HEK293 (cell line): ENCODE results near the gene MT2A.

Experiments used
- CTCF ChIA-PET: fragments of 350-600 bp; formaldehyde crosslinking; extraction: SDS; loops from one replicate; lab custom pipeline; 2021; ENCODE audit warnings: antibody characterized with exemption; lab: Yijun Ruan, JAX
- POLR2A ChIA-PET: fragments of 300-600 bp; formaldehyde crosslinking; extraction: SDS; loops from one replicate; lab custom pipeline; 2020; ENCODE audit warnings: antibody characterized with exemption, inconsistent platforms; lab: Yijun Ruan, JAX
- H3K27ac ChIP-seq: fragments of 200-500 bp; sonication (Bioruptor generic); 2 replicates; pipeline ENCODE4 v1.5.1; 2014; ENCODE audit warnings: low read depth, low read length, control low read depth, inconsistent platforms; ENCODE audit errors: extremely low read depth
- H3K36me3 ChIP-seq, 2 experiments: fragments of 200-500 bp in 1 of 2; sonication (Bioruptor generic) in 1 of 2; 1 replicate in 1 of 2; 2 replicates in 1 of 2; pipeline ENCODE4 v1.5.1; 2014 to 2017; ENCODE audit warnings: inconsistent platforms in 2 of 2, low read length in 2 of 2; ENCODE audit not compliant: control insufficient read depth in 2 of 2, insufficient read depth in 1 of 2
- H3K4me1 ChIP-seq: fragments of 200-500 bp; sonication (Bioruptor generic); 2 replicates; pipeline ENCODE4 v1.5.1; 2014; ENCODE audit warnings: mild to moderate bottlenecking, low read length, inconsistent platforms; ENCODE audit not compliant: control insufficient read depth, insufficient read depth
- H3K4me3 ChIP-seq: 2 replicates; pipeline ENCODE4 v1.5.1; 2011; ENCODE audit warnings: low read depth, mild to moderate bottlenecking, control low read depth, low read length, moderate library complexity
- H3K9me3 ChIP-seq: fragments of 200-500 bp; sonication (Bioruptor generic); 2 replicates; pipeline ENCODE4 v1.5.1; 2014; ENCODE audit warnings: low read depth, low read length, inconsistent platforms; ENCODE audit not compliant: control insufficient read depth, insufficient read depth
- HOXD13 ChIP-seq: sonication (generic); formaldehyde crosslinking; IDR thresholded peaks from 2 replicates; pipeline ENCODE4 v1.8.0; 2022; ENCODE audit warnings: missing genetic modification reagents, borderline replicate concordance
- KLF1 ChIP-seq: fragments of 450-650 bp; formaldehyde crosslinking; IDR thresholded peaks from 2 replicates; pipeline ENCODE4 v1.5.1; 2016; ENCODE audit warnings: missing biosample characterization, missing genetic modification characterization
- PRDM2 ChIP-seq: fragments of 450-650 bp; formaldehyde crosslinking; IDR thresholded peaks from 2 replicates; pipeline ENCODE4 v1.5.1; 2016; ENCODE audit warnings: missing biosample characterization, missing genetic modification characterization, borderline replicate concordance
- SETDB1 ChIP-seq: IDR thresholded peaks from one replicate; pipeline ENCODE4 v1.6.1; 2017; ENCODE audit warnings: mild to moderate bottlenecking, low read length, moderate library complexity, mixed read lengths; ENCODE audit not compliant: insufficient read length
- TSHZ1 ChIP-seq: fragments of 450-650 bp; formaldehyde crosslinking; IDR thresholded peaks from 2 replicates; pipeline ENCODE4 v1.5.1; 2016; ENCODE audit warnings: missing biosample characterization, missing genetic modification characterization, borderline replicate concordance
- ZBTB1 ChIP-seq: fragments of 450-650 bp; formaldehyde crosslinking; IDR thresholded peaks from 2 replicates; pipeline ENCODE4 v1.5.1; 2016; ENCODE audit warnings: missing biosample characterization, missing genetic modification characterization
- ZBTB10 ChIP-seq: fragments of 450-650 bp; formaldehyde crosslinking; IDR thresholded peaks from 2 replicates; pipeline ENCODE4 v1.5.1; 2016; ENCODE audit warnings: missing biosample characterization, missing genetic modification characterization
- ZBTB20 ChIP-seq: fragments of 450-650 bp; formaldehyde crosslinking; IDR thresholded peaks from 2 replicates; pipeline ENCODE4 v1.5.1; 2016; ENCODE audit warnings: missing biosample characterization, missing genetic modification characterization
- ZBTB21 ChIP-seq: fragments of 450-650 bp; formaldehyde crosslinking; IDR thresholded peaks from 2 replicates; pipeline ENCODE4 v1.5.1; 2017; ENCODE audit warnings: missing biosample characterization, missing genetic modification characterization
- ZBTB49 ChIP-seq: fragments of 450-650 bp; formaldehyde crosslinking; IDR thresholded peaks from 2 replicates; pipeline ENCODE4 v1.5.1; 2016; ENCODE audit warnings: missing biosample characterization, missing genetic modification characterization, low read depth
- ZBTB8A ChIP-seq: fragments of 450-650 bp; formaldehyde crosslinking; IDR thresholded peaks from 2 replicates; pipeline ENCODE4 v1.5.1; 2016; ENCODE audit warnings: missing biosample characterization, missing genetic modification characterization
- ZNF146 ChIP-seq: fragments of 450-650 bp; formaldehyde crosslinking; IDR thresholded peaks from 2 replicates; pipeline ENCODE4 v1.5.1; 2016; ENCODE audit warnings: missing biosample characterization, missing genetic modification characterization
- ZNF214 ChIP-seq: fragments of 450-650 bp; formaldehyde crosslinking; IDR thresholded peaks from 2 replicates; pipeline ENCODE4 v1.5.1; 2017; ENCODE audit warnings: missing biosample characterization, mild to moderate bottlenecking, missing genetic modification characterization, borderline replicate concordance
- ZNF274 ChIP-seq, 2 experiments: fragments of 200-500 bp in 1 of 2; fragments of 450-650 bp in 1 of 2; sonication (Bioruptor generic) in 1 of 2; formaldehyde crosslinking in 1 of 2; IDR thresholded peaks; 2 replicates each; pipeline versions ENCODE4 v1.5.1 to v1.6.1; 2014 to 2016; ENCODE audit warnings: borderline replicate concordance in 1 of 2, inconsistent platforms in 1 of 2, low read length in 1 of 2, missing biosample characterization in 1 of 2, missing genetic modification characterization in 1 of 2
- ZNF302 ChIP-seq: fragments of 450-650 bp; formaldehyde crosslinking; IDR thresholded peaks from 2 replicates; pipeline ENCODE4 v1.5.1; 2016; ENCODE audit warnings: missing biosample characterization, missing genetic modification characterization, low read depth
- ZNF341 ChIP-seq: fragments of 450-650 bp; formaldehyde crosslinking; IDR thresholded peaks from 2 replicates; pipeline ENCODE4; 2016; ENCODE audit warnings: low read depth, missing biosample characterization, missing genetic modification characterization
- ZNF366 ChIP-seq: fragments of 450-650 bp; formaldehyde crosslinking; conservative IDR thresholded peaks from 2 replicates; pipeline ENCODE4 v1.5.1; 2016; ENCODE audit warnings: missing biosample characterization, missing genetic modification characterization
- ZNF510 ChIP-seq: fragments of 450-650 bp; formaldehyde crosslinking; IDR thresholded peaks from 2 replicates; pipeline ENCODE4 v1.5.1; 2018; ENCODE audit warnings: mild to moderate bottlenecking, missing genetic modification characterization, missing biosample characterization; ENCODE audit not compliant: insufficient replicate concordance
- ZNF560 ChIP-seq: fragments of 450-650 bp; formaldehyde crosslinking; IDR thresholded peaks from 2 replicates; pipeline ENCODE4 v1.5.1; 2017; ENCODE audit warnings: missing biosample characterization, missing genetic modification characterization, borderline replicate concordance
- ZNF623 ChIP-seq: fragments of 450-650 bp; formaldehyde crosslinking; IDR thresholded peaks from 2 replicates; pipeline ENCODE4 v1.5.1; 2016; ENCODE audit warnings: missing biosample characterization, missing genetic modification characterization
- ZNF777 ChIP-seq: fragments of 450-650 bp; formaldehyde crosslinking; IDR thresholded peaks from 2 replicates; pipeline ENCODE4 v1.5.1; 2017; ENCODE audit warnings: missing biosample characterization, missing genetic modification characterization, borderline replicate concordance
- ZSCAN16 ChIP-seq: fragments of 450-650 bp; formaldehyde crosslinking; IDR thresholded peaks from 2 replicates; pipeline ENCODE4 v1.5.1; 2016; ENCODE audit warnings: missing biosample characterization, missing genetic modification characterization

Gene MT2A

GRCh38 chr16:56631832-56632155 lies 23.4 kb downstream of the MT2A start (continued):
- TF ChIP-seq PRDM2: no peak
- no peak for TF ChIP-seq ZNF214 (tag by site-specific recombination)
- TF ChIP-seq, all 188 proteins: peak for 0

GRCh38 chr16:56632156-56632847 lies 23.9 kb downstream of the MT2A start, which contains the start of gene MT1M:
Gene MT1M, plus strand, starts transcription at chr16:56632659. Its CDS starts 73 bp downstream, at chr16:56632732.
- Histone ChIP-seq H3K4me3 (no peak within 1 kb of the TSS), H3K4me1 (no peaks in the 10 kb centered on the region; the same call in 1 of the 2 replicates), H3K9me3 (no peaks in the 10 kb centered on the region), H3K36me3 (no peaks in the 10 kb centered on the region), H3K27ac (no peak within 1 kb of the TSS)
- ChIA-PET CTCF (no interaction called here), POLR2A (no interaction called here)
- TF ChIP-seq ZNF623 (tag by site-specific recombination) (no peak), ZBTB1 (tag by site-specific recombination) (no peak), ZNF777 (tag by site-specific recombination) (no peak), ZNF341 (tag by site-specific recombination) (no peak), ZBTB49 (no peak), ZNF366 (tag by site-specific recombination) (no peak), ZBTB20 (tag by site-specific recombination) (no peak), ZBTB10 (tag by site-specific recombination) (no peak), HOXD13 (no peak), ZNF274 (IDR thresholded peaks at IDR 0.05; ENCODE audit: low read length) (no peak), ZNF274 (tag by site-specific recombination; IDR thresholded peaks at IDR 0.05; ENCODE audit: borderline replicate concordance) (no peak), ZNF560 (tag by site-specific recombination) (no peak), ZNF302 (tag by site-specific recombination) (no peak), SETDB1 (no peak), TSHZ1 (tag by site-specific recombination) (no peak), ZNF146 (tag by site-specific recombination) (no peak), ZBTB21 (no peak), KLF1 (tag by site-specific recombination) (no peak), ZNF510 (tag by site-specific recombination) (no peak), ZSCAN16 (tag by site-specific recombination) (no peak), ZBTB8A (tag by site-specific recombination) (no peak)
